GM21717 (cell line): Measurements from ENCODE around the gene TLCD3B.
"Not testable (repeated sequence)": the region's sequence is repeated elsewhere in the genome, so short reads cannot be mapped to it uniquely, and the experiment has no call there.

Experiments
- ATAC-seq: cut with Tn5 transposase; IDR thresholded peaks from one replicate; pipeline ENCODE4 v1.9.1; 2021; ENCODE audit warnings: mild to moderate bottlenecking, moderate library complexity; ENCODE audit not compliant: unreplicated experiment

The TLCD3B gene

GRCh38 chr16:30027588-30028437 lies 3.3 kb downstream of the TLCD3B start:
- no peak for ATAC-seq

GRCh38 chr16:30026449-30026848 lies 4.6 kb downstream of the TLCD3B start:
- no peak for ATAC-seq

- ATAC-seq, result no peak
Observed at GRCh38 chr16:30025574-30025973, 5.5 kb downstream of the TLCD3B start.

DNA sequence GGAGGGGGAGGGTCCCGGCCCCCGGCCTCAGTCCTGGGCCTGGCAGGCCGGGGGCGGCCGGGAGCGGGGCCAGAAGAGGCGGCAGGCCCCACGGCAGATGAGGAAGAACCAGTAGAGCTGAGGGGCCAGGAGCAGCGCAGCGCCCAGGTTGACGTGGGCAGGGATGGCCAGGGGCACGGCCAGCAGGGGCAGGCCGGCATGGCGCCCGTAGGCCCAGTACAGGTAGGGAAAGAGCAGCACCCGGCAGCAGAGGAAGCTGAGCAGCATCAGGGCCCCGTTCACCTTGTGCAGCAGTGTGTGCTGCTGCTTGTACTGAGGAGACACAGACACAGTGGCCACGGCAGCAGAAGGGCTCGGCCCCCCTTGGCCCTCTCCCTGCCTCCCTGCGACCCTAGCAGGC lies 5.9 kb downstream of the TLCD3B start:
- no peak for ATAC-seq

DNA sequence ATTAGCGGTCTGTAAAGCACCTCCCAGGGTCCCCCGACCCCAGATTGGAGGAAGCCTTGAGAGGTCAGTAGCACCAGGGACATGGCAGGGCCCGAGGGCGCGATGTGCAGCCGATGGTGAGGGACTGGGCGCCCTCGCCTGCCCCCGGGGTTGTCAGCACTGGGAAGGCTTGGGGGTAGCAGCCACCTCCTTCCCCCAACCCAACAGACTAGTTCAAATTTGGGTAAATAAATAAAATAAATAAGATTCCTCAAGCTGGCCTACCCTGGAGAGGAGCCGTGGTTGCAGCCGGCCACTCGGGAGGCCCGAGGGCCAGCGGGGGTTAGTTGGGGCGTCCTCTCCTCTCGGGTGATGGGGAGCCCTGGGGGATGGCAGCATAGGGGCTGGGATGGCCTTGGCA lies 6.6 kb downstream of the TLCD3B start:
- no peak for ATAC-seq

GRCh38 chr16:30023586-30023985 lies 7.5 kb downstream of the TLCD3B start:
- ATAC-seq, result no peak

- ATAC-seq, result no peak
Observed at GRCh38 chr16:30022887-30023286, 8.2 kb downstream of the TLCD3B start, which contains the start of gene C16orf92. C16orf92 (plus strand) TSS chr16:30023198; CDS start chr16:30023341, 143 bp downstream.

DNA sequence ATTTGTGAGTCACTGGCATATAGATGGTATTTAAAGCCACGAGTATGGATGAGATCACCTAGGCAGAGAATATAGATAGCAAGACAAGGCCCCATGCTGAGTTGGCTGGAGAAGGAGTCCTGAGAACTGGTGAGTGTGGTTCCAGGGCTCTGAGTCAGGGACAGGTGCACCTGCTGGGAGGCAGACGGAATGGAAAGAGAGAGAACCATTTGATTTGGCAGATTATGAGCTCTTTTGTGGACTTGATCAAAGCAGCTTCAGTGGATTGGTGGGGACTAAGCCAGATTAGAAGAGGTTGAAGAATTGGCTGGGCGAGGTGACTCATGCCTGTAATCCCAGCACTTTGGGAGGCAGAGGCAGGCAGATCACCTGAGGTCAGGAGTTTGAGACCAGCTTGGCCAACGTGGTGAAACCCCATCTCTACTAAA lies 12.3 kb downstream of the TLCD3B start:
- no peak for ATAC-seq

GRCh38 chr16:30017937-30018336 lies 13.1 kb downstream of the TLCD3B start:
- ATAC-seq, result not testable (repeated sequence)

DNA sequence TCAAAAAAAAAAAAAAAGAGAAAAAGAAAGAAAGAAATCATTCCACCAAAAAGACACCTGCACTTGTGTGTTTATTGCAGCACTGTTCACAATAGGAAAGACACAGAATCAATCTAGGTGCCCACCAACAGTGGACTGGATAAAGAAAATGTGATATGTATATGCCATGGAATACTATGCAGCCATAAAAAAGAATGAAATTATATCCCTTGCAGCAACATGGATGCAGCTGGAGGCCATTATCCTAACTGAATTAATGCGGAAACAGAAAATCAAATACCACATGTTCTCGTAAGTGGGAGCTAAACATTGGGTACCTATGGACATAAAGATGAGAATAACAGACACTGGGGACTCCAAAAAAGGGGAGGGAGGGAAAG lies 13.8 kb downstream of the TLCD3B start:
- no peak for ATAC-seq

GRCh38 chr16:30016555-30017276 lies 14.4 kb downstream of the TLCD3B start:
- ATAC-seq, result no peak

DNA sequence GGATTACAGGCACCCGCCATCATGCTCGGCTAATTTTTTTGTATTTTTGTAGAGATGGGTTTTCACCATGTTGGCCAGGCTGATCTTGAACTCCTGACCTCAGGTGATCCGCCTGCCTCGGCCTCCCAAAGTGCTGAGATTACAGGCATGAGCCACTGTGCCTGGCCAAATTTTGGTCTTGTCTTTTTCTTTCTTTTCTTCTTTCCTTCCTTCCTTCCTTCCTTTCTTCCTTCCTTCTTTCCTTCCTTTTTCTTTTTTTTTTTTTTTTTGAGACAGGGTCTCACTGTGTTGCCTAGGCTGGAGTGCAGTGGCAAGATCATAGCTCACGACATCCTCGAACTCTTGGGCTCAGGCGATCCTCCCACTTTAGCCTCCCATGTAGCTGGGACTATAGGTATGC lies 15.6 kb downstream of the TLCD3B start:
- not testable (repeated sequence) for ATAC-seq

DNA sequence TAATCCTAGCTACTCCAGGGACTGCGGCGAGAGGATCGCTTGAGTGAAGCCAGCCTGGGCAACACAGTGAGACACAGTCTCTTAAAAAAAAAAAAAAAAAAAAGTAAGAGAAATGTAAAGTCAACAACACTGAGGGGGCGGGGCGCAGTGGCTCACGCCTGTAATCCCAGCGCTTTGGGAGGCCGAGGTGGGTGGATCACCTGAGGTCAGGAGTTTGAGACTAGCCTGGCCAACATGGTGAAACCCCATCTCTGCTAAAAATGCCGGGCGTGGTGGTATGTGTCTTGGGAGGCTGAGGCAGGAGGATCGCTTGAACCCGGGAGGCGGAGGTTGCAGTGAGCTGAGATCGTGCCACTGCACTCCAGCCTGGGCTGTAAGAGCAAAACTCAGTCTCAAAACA lies 18.5 kb downstream of the TLCD3B start:
- ATAC-seq, result not testable (repeated sequence)

DNA sequence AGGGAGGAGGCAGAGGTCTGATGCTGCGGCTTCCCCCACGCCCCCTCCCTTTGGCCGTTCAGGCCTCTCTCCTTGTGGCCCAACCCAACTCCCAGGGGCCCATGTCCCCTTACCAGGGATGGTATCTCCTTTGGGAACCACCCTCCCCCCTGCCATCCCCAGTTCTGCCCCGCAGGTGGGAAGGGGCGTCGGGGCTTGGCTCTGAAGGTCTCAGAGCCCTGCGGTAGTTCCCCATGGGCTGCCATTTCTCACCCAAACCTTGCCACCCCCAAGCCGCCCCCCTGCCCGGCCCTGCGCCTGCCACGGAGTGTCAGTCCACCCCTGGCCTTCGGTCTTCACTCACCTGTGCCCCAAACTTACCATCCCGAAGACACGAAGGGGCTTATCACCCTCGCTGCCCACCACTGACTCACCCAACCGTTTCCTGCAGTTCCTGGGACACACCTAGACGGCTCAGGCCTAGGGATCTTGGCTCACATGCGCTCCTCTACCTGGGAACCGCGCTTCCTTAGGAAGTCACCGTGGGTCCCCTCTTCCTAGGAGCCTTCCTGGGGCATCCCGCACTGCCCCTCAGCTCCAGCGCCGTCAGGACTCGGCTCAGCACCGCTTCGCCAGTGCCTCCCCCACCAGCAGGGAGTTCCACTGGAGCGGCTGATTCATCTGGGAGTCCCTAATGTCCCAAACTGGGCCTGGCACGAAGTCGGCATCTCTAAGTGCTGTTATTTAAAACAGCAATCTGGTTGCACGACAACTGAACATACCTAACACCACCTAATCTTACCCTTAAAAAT lies 19.2 kb downstream of the TLCD3B start:
- no peak for ATAC-seq

DNA sequence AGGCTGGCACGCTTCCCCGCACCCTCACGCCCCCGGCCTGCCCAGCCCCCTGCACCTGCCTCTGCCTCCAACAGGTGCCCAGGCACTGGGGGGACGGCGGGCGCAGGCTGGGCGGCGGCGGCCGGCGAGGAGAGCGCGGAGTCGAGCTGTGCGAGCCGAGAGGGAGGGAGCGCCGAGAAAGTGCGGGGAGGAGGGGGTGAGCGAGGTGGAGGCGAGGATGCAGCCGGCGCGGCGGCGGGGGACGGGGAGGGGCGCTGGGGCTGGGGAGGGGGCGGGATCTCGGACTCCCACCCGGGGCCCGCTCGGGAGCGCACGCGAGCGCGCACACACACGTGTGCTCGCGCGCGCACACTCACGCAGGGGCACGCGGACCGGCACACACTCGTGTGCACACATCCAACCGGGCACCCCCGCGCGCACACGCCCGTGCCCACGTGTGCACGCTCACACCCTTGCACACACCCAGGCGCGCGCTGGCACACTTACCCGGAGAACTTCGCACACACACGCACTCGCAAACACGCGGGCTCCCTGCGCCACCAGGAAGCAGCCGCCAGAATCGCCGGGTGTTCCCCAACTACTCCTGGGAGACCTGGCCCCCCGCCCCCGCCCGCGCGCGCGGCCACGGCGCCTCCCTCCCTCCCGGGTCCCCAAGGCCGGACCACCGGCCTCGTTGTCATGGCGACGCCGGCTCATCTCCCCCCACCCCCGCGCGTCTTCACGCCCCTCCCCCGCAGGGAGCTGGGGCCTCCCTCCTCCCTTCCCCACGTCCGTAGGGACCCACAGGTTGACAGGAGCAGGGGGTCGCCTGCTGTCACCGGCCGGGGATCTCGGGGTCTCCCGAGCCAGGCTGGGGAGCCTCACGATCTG lies 20.0 kb downstream of the TLCD3B start, which contains the start of gene DOC2A:
DOC2A (minus strand) TSS at position 184 of the 870 bp plus-strand sequence. CDS start 805 bp downstream, outside the sequence.
- ATAC-seq, result no peak

- no peak for ATAC-seq
Observed at GRCh38 chr16:30009990-30010843, 20.9 kb downstream of the TLCD3B start.

DNA sequence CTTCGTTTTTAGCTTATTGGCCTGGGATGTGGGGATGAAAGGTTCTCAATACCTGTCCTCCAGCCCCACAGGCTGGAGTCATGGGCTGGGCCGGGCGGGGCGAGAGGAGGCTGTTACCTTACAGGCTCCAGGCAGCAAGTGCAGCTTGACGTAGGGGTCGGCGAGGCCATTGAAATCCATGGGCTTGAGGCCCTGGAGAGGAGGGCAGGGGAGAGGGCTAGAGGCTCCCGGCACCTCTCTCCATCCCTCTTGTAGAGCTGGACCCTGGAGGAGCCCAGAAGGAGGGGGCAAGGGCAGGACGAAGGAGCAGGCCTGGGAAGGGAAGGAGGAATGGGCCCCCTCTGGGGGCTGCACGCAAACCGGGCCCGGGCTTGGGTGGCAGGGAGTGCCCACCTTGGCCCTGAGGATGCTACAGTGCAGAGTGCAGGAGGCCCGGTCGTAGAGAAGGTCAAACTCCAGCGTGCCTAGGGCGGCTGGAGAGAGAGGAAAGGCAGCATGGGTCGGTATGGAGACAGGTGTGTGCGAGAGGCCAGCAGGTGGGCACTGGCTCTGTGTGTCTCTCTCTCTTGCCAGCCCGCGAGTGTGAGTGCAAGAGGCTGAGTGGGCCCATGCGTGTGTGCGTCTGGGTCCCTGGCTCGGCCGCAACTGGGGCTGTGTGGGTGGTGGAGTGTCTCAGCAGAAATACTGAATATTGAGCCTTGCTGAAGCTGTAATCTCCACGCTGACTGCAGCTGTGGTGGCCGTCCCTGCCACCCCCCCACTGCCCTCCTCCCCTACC lies 21.8 kb downstream of the TLCD3B start:
- ATAC-seq, result no peak

- no peak for ATAC-seq
Observed at GRCh38 chr16:30007378-30007895, 23.6 kb downstream of the TLCD3B start.
